Panc1 (cell line): ENCODE results near the gene CCT5. TPM values are rescaled to one million over a fixed set of nuclear protein-coding genes. Genes with fewer than 3 reads are reported as not detected.

Experiments used
- ATAC-seq: fragments of 200-7000 bp; cut with Tn5 transposase; 2 replicates; pipeline ENCODE4 v1.9.1; 2020; ENCODE audit warnings: mild to moderate bottlenecking, moderate library complexity
- BruUV-seq: library from RNA; stranded (reverse); fragments of 400-500 nt; replicated peaks from 2 replicates; lab custom pipeline; 2021; lab: Mats Ljungman, UMichigan
- CTCF ChIA-PET: fragments of 300-600 bp; sonication (Branson Sonifier 250); formaldehyde crosslinking; loops from one replicate; lab custom pipeline; 2022; ENCODE audit warnings: antibody characterized with exemption; lab: Charles Lee
- POLR2A ChIA-PET: fragments of 300-600 bp; sonication (Branson Sonifier 250); formaldehyde crosslinking; loops from one replicate; lab custom pipeline; 2022; ENCODE audit warnings: antibody characterized with exemption; lab: Charles Lee
- DNase-seq: peaks from one replicate; pipeline ENCODE4 v3.0.0-alpha.2; 2010; ENCODE audit warnings: low read depth, low spot score
- H3K27ac ChIP-seq: 2 replicates; pipeline ENCODE4 v1.5.1; 2011; ENCODE audit warnings: mild to moderate bottlenecking, low read length, inconsistent platforms
- H3K27me3 ChIP-seq: fragments of 200-500 bp; sonication (Bioruptor generic); 2 replicates; pipeline ENCODE4 v1.6.0; 2014; ENCODE audit warnings: low read length, inconsistent platforms; ENCODE audit not compliant: control insufficient read depth, insufficient read depth
- H3K36me3 ChIP-seq: fragments of 200-500 bp; sonication (Bioruptor generic); 2 replicates; pipeline ENCODE4 v1.5.1; 2014; ENCODE audit warnings: inconsistent platforms, mild to moderate bottlenecking, low read length, moderate library complexity; ENCODE audit not compliant: control insufficient read depth, insufficient read depth
- H3K4me1 ChIP-seq: 2 replicates; pipeline ENCODE4 v1.5.1; 2011; ENCODE audit warnings: inconsistent platforms, mild to moderate bottlenecking, low read length, moderate library complexity; ENCODE audit not compliant: control insufficient read depth, insufficient read depth
- H3K4me3 ChIP-seq, 2 experiments: 2 replicates each; pipeline ENCODE4 v1.5.1; 2011 to 2012; ENCODE audit warnings: low read depth in 2 of 2, low read length in 2 of 2, mild to moderate bottlenecking in 2 of 2, inconsistent platforms in 1 of 2, moderate library complexity in 1 of 2
- H3K9me3 ChIP-seq: fragments of 200-500 bp; sonication (Bioruptor generic); 2 replicates; pipeline ENCODE4 v1.5.1; 2014; ENCODE audit warnings: low read depth, mild to moderate bottlenecking, inconsistent platforms, low read length, moderate library complexity; ENCODE audit not compliant: control insufficient read depth, insufficient read depth
- CTCF ChIP-seq: fragments of 450-650 bp; IDR thresholded peaks from 2 replicates; pipeline ENCODE4 v1.5.1; 2017; ENCODE audit warnings: mild to moderate bottlenecking
- POLR2AphosphoS5 ChIP-seq: IDR thresholded peaks from 2 replicates; pipeline ENCODE4 v1.6.1; 2012; ENCODE audit warnings: mild to moderate bottlenecking, low read depth, low read length, moderate library complexity
- REST ChIP-seq, 2 experiments: IDR thresholded peaks; 2 replicates each; pipeline ENCODE4 v1.6.1; 2011 to 2012; ENCODE audit warnings: low read depth in 2 of 2, control low read depth in 1 of 2, low read length in 1 of 2, mild to moderate bottlenecking in 1 of 2, moderate library complexity in 1 of 2; ENCODE audit not compliant: insufficient read depth in 1 of 2
- SIN3A ChIP-seq: IDR thresholded peaks from 2 replicates; pipeline ENCODE4 v1.6.1; 2012; ENCODE audit warnings: low read depth, mild to moderate bottlenecking, low read length, moderate library complexity, borderline replicate concordance; ENCODE audit not compliant: insufficient read depth
- TCF7L2 ChIP-seq: IDR thresholded peaks from 2 replicates; pipeline ENCODE4 v1.6.1; 2011; ENCODE audit warnings: mild to moderate bottlenecking, low read depth, low read length, inconsistent platforms
- in situ Hi-C: cut with HindIII; loops from 2 replicates; pipeline ENCODE4 v1.10.0; 2016; ENCODE audit warnings: low sequenced_read_pairs, low pct_unique_long_range_greater_than_20kb
- intact Hi-C: fragments of 100-400 bp; cut with micrococcal nuclease; formaldehyde crosslinking; loops from one replicate; pipeline ENCODE4 v1.10.0; 2022; ENCODE audit not compliant: unreplicated experiment
- total RNA-seq: library from RNA; stranded (reverse); gene quantifications from one replicate; pipeline ENCODE4 v1.2.1, GENCODE V29; 2021; ENCODE audit not compliant: unreplicated experiment

CCT5 gene
- total RNA-seq, 1 experiment from 2014 or later = 476 TPM

GRCh38 chr5:10277773-10278630 lies 27.9 kb downstream of the CCT5 start:
- CTCF ChIA-PET = no interaction called here
- in situ Hi-C loops = no loop called here

More at GRCh38 chr5:10277773-10278630, 27.9 kb downstream of the CCT5 start:
- TF ChIP-seq CTCF (no peak), SIN3A (no peak), REST (IDR thresholded peaks at IDR 0.05; ENCODE audit: insufficient read depth in 1 of 2, low read depth in 2 of 2, low read length in 1 of 2) (no peak), TCF7L2 (no peak), POLR2AphosphoS5 (no peak)
- no TSS peak for BruUV-seq
- intact Hi-C loops = no loop called here
- DNase-seq (no peak), ATAC-seq (no peak)
- no peaks in the 10 kb centered on the region for H3K36me3 ChIP-seq
- no peaks in the 10 kb centered on the region for H3K27me3 ChIP-seq
- H3K4me1 ChIP-seq = no peaks in the 10 kb centered on the region
- POLR2A ChIA-PET = no interaction called here
- H3K4me3 ChIP-seq = no peak overlapping the region
- no peaks in the 10 kb centered on the region for H3K9me3 ChIP-seq
- H3K27ac ChIP-seq = no peak overlapping the region
